Cerebellar cortex (tissue), 1 donor: ENCODE measurements around the gene ZNF74.
A peak's percentile ranks its signal among the peaks of the same experiment; 100 is the strongest.
"Not testable (repeated sequence)": the region's sequence is repeated elsewhere in the genome, so short reads cannot be mapped to it uniquely, and the experiment has no call there.

ENCODE experiments used
- DNase-seq: peaks from one replicate; pipeline ENCODE4 v3.0.0-alpha.2; 2015; ENCODE audit warnings: low spot score

ZNF74 gene

GRCh38 chr22:20393705-20394476 lies at the start of gene ZNF74:
Gene ZNF74, plus strand, starts transcription at chr22:20394151. Its CDS starts 478 bp downstream, at chr22:20394629.
- DNase-seq, result peak; percentile 91

GRCh38 chr22:20346553-20346952 lies 47.4 kb upstream of the ZNF74 start:
- not testable (repeated sequence) for DNase-seq

- DNase-seq, result not testable (repeated sequence)
These were observed 41.4 kb upstream of the ZNF74 start for GRCh38 chr22:20352536-20352935.

- DNase-seq, result no peak
These were observed 39.5 kb upstream of the ZNF74 start for GRCh38 chr22:20354238-20354975.

GRCh38 chr22:20355939-20356636 lies 37.9 kb upstream of the ZNF74 start:
- not testable (repeated sequence) for DNase-seq

GRCh38 chr22:20356906-20357305 lies 37.0 kb upstream of the ZNF74 start:
- not testable (repeated sequence) for DNase-seq

- DNase-seq, result not testable (repeated sequence)
These were observed 36.0 kb upstream of the ZNF74 start for GRCh38 chr22:20357967-20358366.

GRCh38 chr22:20358503-20359239 lies 35.3 kb upstream of the ZNF74 start:
- DNase-seq, result not testable (repeated sequence)

- DNase-seq, result not testable (repeated sequence)
These were observed 33.7 kb upstream of the ZNF74 start for GRCh38 chr22:20360261-20360660.

- not testable (repeated sequence) for DNase-seq
These were observed 32.8 kb upstream of the ZNF74 start for GRCh38 chr22:20360866-20361751.

- DNase-seq, result not testable (repeated sequence)
These were observed 32.2 kb upstream of the ZNF74 start for GRCh38 chr22:20361752-20362229.

- DNase-seq, result not testable (repeated sequence)
These were observed 31.5 kb upstream of the ZNF74 start for GRCh38 chr22:20362403-20362802.

GRCh38 chr22:20364335-20365260 lies 29.4 kb upstream of the ZNF74 start:
- DNase-seq, result not testable (repeated sequence)

GRCh38 chr22:20366841-20367240 lies 27.1 kb upstream of the ZNF74 start:
- DNase-seq, result not testable (repeated sequence)

- DNase-seq, result not testable (repeated sequence)
These were observed 25.1 kb upstream of the ZNF74 start for GRCh38 chr22:20368875-20369274.

- not testable (repeated sequence) for DNase-seq
These were observed 22.3 kb upstream of the ZNF74 start for GRCh38 chr22:20371687-20372086.

- not testable (repeated sequence) for DNase-seq
These were observed 21.5 kb upstream of the ZNF74 start for GRCh38 chr22:20372406-20372854.

GRCh38 chr22:20373195-20373706 lies 20.7 kb upstream of the ZNF74 start:
- DNase-seq, result not testable (repeated sequence)

- not testable (repeated sequence) for DNase-seq
These were observed 19.8 kb upstream of the ZNF74 start for GRCh38 chr22:20374130-20374529.
